Duodenal mucosa (tissue), 2 donors: Measurements from ENCODE around the gene RPL6.
A peak's percentile ranks its signal among the peaks of the same experiment; 100 is the strongest.
"Not testable (repeated sequence)": the region's sequence is repeated elsewhere in the genome, so short reads cannot be mapped to it uniquely, and the experiment has no call there.

ENCODE experiments used
- H3K27ac ChIP-seq: one replicate; pipeline ENCODE4 v1.7.0; 2013; ENCODE audit warnings: low read depth, low read length
- H3K27me3 ChIP-seq, 2 donors: one replicate each; pipeline ENCODE4 v1.7.0; 2013; ENCODE audit warnings: low read length in 2 of 2, control low read depth in 1 of 2; ENCODE audit not compliant: insufficient read depth in 2 of 2, control insufficient read depth in 1 of 2
- H3K36me3 ChIP-seq, 2 donors: one replicate each; pipeline ENCODE4 v1.7.0; 2013; ENCODE audit warnings: low read length in 2 of 2, control low read depth in 1 of 2; ENCODE audit not compliant: insufficient read depth in 2 of 2, control insufficient read depth in 1 of 2
- H3K4me1 ChIP-seq, 2 donors: one replicate each; pipeline ENCODE4 v1.7.0; 2013; ENCODE audit warnings: low read length in 2 of 2, control low read depth in 1 of 2; ENCODE audit not compliant: insufficient read depth in 2 of 2, control insufficient read depth in 1 of 2
- H3K4me3 ChIP-seq, 2 donors: one replicate each; pipeline ENCODE4 v1.7.0; 2013; ENCODE audit warnings: low read length in 2 of 2, low read depth in 1 of 2
- H3K9ac ChIP-seq, 2 donors: one replicate each; pipeline ENCODE4 v1.7.0; 2013; ENCODE audit warnings: low read length in 2 of 2, low read depth in 1 of 2
- H3K9me3 ChIP-seq, 2 donors: one replicate each; pipeline ENCODE4 v1.7.0; 2013; ENCODE audit warnings: low read length in 2 of 2, control low read depth in 1 of 2; ENCODE audit not compliant: control insufficient read depth in 1 of 2

Gene RPL6

DNA sequence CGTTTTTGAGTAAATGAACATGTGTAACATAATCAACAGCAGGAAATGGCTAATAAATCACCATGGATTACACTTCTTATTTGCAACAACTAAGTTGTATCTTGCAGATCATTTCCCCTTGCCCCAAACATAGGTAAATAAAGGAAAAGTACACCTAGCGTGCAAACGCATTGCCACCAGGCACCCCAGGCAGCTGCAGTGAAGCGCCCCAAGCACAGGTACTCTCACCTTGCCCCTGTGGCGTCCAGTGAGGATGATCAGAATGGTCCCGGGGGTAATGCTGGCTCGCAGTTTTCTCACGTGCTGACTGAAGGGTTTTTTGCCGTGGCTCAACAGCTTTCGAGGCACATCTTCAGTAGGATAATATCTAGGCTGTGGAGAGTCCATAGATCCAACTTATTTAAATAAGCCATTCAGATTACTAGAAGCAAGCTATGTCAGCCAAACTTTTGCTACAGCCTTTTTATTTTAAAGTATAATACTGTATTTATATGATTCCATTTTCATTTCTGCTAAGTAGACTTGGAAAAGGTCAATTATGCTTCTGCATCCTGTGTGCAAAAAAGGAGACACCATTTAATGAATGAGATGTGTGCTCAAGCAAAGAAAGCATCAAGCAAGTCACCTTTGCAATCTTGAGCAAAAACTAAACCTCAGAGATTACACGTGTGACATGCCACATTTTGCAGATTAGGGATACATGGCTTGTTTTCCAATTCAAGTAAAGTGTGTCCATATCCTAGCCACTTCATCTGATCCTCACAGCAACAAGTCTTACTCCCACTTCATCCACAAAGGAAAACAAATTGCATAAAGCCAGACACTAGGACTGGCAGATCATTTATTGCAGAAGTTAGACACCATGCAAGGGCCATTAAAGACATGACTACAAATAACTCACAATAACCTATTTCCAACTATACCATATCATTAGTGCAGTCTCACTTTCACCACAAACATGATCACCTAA, 2.6 kb downstream of the RPL6 start:
- Histone ChIP-seq H3K4me3 (no peak overlapping the region), H3K27me3 (no peaks in the 10 kb centered on the region), H3K9me3 (no peaks in the 10 kb centered on the region), H3K4me1 (peaks cover 15 to 17% of the 10 kb centered on the region in 2 donors), H3K36me3 (peaks cover 35 to 41% of the 10 kb centered on the region in 2 donors), H3K9ac (peak overlapping the region; percentile 17 to 93), H3K27ac (no peak overlapping the region)

DNA sequence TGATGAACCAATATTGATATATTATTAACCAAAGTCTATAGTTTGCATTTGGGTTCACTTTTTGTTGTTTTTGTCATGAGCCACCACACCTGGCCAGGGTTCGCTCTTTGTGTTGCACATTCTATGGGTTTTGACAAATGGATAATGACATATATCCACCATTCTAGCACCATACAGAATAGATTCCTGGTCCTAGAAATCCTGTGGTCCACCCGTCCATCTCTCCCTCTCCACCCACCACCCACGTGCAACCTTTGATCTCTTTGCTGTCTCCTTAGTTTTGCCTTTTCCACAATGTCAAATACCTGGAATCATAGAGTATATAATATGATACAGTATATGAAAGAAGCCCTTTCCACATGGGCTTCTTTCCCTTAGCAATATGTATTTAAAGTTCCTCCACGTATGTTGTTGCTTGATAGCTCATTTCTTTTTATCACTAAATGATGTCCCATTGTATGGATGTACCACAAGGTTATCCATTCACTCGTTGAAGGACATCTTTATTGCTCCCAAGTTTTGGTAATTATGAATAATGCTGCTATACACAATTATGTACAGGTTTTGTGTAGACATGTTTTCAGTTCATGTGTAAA, 7.4 kb downstream of the RPL6 start:
- H3K36me3 ChIP-seq, result peaks cover 24 to 30% of the 10 kb centered on the region in 2 donors
- peaks cover 2 to 5% of the 10 kb centered on the region in 2 donors for H3K4me1 ChIP-seq
- H3K4me3 ChIP-seq, result no peak overlapping the region
- H3K9me3 ChIP-seq, result no peaks in the 10 kb centered on the region
- H3K27ac ChIP-seq, result no peak overlapping the region
- H3K27me3 ChIP-seq, result no peaks in the 10 kb centered on the region
- no peak overlapping the region for H3K9ac ChIP-seq

DNA sequence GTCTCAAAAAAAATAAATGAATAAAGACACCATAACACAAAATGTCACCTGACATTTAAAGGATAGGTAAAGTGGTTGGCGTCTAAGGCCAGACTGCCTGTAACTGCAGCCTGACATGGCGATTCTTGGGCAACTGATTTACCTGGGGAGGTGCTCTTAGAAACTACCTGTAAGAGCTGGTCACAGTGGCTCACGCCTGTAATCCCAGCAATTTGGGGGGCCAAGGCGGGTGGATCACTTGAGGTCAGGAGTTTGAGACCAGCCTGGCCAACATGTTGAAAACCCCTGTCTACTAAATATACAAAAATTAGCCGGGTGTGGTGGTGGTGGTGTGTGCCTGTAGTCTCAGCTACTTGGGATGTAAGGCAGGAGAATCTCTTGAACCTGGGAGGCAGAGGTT, 8.4 kb downstream of the RPL6 start:
- Histone ChIP-seq H3K9me3 (no peaks in the 10 kb centered on the region), H3K27me3 (no peaks in the 10 kb centered on the region), H3K9ac (no peak overlapping the region), H3K4me1 (no peaks in the 10 kb centered on the region), H3K4me3 (no peak overlapping the region), H3K27ac (no peak overlapping the region), H3K36me3 (peaks cover 15 to 20% of the 10 kb centered on the region in 2 donors)

DNA sequence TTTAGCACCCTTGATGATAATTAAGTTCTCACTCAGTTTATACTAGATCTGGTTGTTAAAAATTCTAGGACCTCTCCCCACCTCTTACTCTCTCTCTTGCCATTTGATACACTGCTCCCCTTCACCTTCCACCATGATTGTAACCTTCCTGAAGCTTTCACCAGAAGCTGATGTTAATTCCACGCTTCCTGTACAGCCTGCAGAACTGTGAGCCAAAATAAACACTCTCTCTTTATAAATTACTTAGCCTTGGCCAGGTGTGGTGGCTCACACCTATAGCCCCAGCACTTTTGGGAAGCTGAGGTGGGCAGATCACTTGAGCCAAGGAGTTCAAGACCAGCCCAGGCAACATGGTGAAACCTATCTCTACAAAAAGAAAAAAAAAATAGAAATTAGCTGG, 16.1 kb downstream of the RPL6 start:
- Histone ChIP-seq H3K4me3 (no peak overlapping the region), H3K36me3 (no peaks in the 10 kb centered on the region), H3K9ac (no peak overlapping the region), H3K27ac (no peak overlapping the region), H3K27me3 (peaks cover 0 to 3% of the 10 kb centered on the region in 2 donors), H3K9me3 (no peaks in the 10 kb centered on the region), H3K4me1 (no peaks in the 10 kb centered on the region)

DNA sequence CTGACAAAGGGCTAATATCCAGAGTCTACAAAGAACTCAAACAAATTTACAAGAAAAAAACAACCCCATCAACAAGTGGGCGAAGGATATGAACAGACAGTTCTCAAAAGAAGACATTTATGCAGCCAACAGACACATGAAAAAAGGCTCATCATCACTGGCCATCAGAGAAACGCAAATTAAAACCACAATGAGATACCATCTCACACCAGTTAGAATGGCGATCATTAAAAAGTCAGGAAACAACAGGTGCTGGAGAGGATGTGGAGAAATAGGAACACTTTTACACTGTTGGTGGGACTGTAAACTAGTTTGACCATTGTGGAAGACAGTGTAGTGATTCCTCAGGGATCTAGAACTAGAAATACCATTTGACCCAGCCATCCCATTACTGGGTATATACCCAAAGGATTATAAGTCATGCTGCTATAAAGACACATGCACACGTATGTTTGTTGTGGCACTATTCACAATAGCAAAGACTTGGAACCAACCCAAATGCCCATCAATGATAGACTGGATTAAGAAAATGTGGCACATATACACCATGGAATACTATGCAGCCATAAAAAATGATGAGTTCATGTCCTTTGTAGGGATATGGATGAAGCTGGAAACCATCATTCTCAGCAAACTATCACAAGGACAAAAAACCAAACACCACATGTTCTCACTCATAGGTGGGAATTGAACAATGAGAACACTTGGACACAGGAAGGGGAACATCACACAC, 19.3 kb downstream of the RPL6 start:
- not testable (repeated sequence) for H3K27me3 ChIP-seq, H3K27ac ChIP-seq, H3K9me3 ChIP-seq, H3K4me1 ChIP-seq, H3K36me3 ChIP-seq, H3K9ac ChIP-seq, H3K4me3 ChIP-seq

DNA sequence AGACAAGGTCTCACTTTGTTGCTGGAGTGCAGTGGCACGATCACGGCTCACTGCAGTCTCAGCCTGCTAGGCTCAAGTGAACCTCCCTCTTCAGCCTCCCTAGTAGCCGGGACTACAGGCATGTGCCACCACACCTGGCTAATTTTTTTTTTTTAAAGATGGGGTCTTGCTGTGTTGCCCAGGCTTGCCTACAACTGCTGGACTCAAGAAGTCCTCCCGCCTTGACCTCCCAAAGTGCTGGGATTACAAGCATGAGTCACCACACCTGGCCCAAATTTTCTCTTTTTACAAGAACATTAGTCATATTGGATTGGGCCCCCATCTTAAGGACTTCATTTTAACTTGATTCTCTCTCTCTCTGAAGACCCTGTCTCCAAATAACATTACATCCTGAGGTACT, 20.2 kb downstream of the RPL6 start:
- Histone ChIP-seq H3K27me3 (peaks cover 0 to 4% of the 10 kb centered on the region in 2 donors), H3K9me3 (no peaks in the 10 kb centered on the region), H3K4me3 (no peak overlapping the region), H3K36me3 (no peaks in the 10 kb centered on the region), H3K27ac (no peak overlapping the region), H3K4me1 (no peaks in the 10 kb centered on the region), H3K9ac (no peak overlapping the region)

DNA sequence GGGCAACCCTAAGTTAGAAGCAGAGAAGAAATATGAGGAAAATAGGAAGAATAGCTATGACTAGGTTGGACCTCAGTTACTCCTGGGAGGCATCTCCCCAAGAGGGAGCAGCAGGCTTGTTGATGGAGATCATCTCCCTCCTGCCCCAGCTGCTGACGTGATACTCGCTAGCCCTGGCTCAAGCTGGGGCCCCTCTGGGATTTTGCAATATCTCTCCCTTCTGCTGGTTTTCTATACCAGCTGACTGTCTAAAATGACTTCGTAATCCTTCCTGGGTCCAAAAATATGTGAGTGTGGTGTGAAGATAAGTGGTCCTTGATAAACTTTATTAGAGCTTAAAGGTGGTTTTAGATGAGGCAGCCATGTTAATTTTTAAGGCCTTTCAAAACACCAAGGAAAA, 22.7 kb downstream of the RPL6 start:
- H3K27ac ChIP-seq, result no peak overlapping the region

DNA sequence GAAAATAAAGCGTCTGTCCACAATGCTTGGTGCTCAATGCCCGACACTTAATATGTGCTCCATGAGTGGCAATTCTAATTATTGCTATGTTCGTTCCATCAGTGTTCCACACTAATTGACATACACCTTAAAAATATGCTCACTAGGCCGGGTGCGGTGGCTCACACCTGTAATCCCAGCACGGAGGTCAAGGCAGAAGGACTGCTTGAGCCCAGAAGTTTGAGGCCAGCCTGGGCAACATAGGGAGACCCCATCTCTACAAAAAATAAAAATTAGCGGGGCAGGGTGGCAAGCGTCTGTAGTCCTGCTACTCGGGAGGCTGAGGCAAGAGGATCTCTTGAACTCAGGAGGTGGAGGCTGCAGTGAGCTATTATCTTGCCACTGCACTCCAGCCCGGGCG, 26.5 kb downstream of the RPL6 start:
- peaks cover 11 to 18% of the 10 kb centered on the region in 2 donors for H3K4me1 ChIP-seq
- H3K4me3 ChIP-seq, result peak overlapping the region; percentile 79 to 94
- no peaks in the 10 kb centered on the region for H3K9me3 ChIP-seq
- peak overlapping the region; percentile 70 to 79 for H3K9ac ChIP-seq
- H3K27ac ChIP-seq, result no peak overlapping the region
- no peaks in the 10 kb centered on the region for H3K27me3 ChIP-seq
- H3K36me3 ChIP-seq, result no peaks in the 10 kb centered on the region

More for the DNA sequence above, 22.7 kb downstream of the RPL6 start:
- Histone ChIP-seq H3K9ac (no peak overlapping the region), H3K27me3 (peaks cover 0 to 4% of the 10 kb centered on the region in 2 donors), H3K9me3 (no peaks in the 10 kb centered on the region), H3K4me1 (peaks cover 0 to 4% of the 10 kb centered on the region in 2 donors), H3K4me3 (no peak overlapping the region), H3K36me3 (no peaks in the 10 kb centered on the region)

DNA sequence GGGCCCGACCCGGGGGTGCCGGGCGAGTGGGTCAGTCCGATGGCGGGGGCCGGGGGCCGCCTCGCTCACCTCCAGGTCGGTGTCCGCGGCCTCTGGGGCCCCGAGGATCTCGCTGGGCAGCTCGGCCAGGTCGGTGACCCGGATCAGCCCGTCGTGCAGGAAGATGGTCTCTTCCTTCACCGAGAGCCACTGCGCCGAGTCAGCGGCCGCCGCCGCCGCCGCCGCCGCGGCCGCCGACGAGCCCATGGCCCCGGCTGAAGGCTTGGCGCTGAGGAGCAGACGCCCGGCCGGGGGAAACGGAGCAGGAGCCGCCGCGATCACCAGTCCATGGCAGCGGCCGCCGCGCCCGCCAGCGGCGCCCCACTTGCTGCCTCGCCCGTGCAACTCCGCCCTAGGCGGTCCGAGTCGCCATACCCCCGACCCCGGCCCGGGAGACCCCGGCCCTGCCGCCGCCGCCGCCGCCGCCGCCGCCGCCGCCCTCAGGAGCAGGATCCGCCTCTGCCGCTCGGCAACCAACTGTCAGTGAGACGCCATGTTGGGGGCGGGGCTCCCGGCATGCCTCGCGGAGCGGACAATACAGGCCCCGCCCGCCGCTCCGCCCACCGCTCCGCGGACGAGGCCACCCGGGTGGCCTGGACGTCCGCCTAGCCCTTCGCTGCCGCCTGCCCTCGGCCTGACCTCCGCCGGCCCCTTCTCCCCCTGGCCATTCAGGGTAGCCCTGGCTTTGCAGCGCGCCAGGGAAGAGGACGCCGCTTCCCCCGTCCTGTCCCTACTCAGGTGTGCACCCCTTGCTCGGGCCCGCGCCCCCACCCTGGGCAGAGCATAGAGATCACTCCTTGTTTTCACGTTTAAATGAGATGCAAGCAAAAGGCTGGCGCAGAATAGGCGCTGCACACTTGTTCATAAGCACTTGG, 27.3 kb downstream of the RPL6 start, which contains the start of gene HECTD4:
TSS of gene HECTD4 (minus strand) at position 549 of the 914 bp plus-strand sequence. CDS start at position 246, 303 bp downstream.
- peak within 1 kb of the TSS; percentile 79 to 94 for H3K4me3 ChIP-seq
- H3K36me3 ChIP-seq, result no peaks in the 10 kb centered on the region
- peak within 1 kb of the TSS; percentile 58 for H3K27ac ChIP-seq
- H3K27me3 ChIP-seq, result no peaks in the 10 kb centered on the region
- H3K9me3 ChIP-seq, result no peaks in the 10 kb centered on the region
- peaks cover 11 to 18% of the 10 kb centered on the region in 2 donors for H3K4me1 ChIP-seq
- peak within 1 kb of the TSS; percentile 70 to 79 for H3K9ac ChIP-seq
